UCSD-AML1 (cell line): Measurements from ENCODE around the gene CFAP210.
A peak's percentile ranks its signal among the peaks of the same experiment; 100 is the strongest.

ENCODE experiments used
- DNase-seq: peaks from one replicate; lab custom pipeline; 2025; ENCODE audit not compliant: unreplicated experiment; lab: John Stamatoyannopoulos, UW

Gene CFAP210, protein sequence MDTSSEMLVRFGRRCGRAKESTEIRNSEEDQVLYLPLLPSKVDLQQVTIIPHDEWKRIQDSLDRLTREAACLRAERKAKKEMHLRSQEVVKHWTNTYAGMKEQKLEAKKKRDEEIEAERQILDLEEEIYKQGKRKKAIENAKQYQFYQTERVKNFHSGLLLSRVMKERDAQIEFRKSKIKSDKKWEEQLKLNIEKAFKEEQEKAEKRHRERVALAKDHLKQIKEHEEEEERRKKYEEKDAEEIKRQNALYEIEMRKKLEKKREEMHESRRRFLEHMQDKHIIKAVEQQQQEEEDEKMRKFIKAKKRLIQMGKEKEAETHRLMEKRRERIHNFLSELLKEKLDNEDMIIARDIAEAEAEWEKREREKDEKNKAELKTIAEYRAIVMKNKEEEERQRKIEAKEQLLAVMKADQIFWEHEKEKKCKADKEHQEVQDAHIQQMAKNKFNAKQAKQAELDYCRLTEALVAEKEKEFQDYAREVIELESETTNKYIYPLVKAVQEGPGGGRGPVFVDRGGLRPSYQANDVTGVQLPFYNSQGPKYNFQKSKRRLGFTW

DNA sequence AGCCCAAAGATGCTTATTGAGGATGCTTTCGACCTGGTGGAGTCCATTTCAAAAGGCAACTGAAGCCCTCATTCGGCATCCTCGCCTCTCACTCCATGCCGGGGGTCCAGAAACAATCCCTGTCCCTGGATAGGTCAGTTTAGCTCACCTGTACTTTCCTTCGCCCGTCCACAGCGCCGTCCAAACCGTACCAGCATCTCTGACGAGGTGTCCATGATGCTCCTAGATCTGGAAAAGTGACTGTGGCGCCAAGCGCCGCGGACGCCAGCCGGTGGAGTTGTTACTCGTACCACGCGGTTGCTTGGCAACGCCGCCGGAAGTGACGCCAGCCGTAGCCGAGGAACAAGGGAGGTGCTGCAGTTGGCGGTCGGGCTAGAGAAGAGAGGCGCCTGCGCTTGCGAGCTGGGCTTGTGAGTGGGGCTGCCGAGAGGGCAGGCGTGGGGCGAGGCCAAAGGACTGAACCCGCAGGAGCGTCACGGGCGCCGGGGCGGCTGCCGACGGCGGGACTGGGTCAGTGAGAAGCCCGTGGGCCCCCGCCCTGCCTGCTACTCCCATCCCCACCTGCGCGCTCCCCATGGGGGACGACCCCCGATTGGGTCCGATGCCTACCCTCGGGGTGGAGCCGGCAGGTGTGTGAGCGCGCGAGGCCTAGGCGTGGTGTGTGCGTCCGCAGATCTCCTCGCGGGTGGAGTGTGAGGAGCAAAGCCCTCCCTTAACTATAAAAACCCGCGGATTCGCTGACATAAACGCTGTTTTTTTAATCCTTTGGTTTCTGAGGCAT, at the start of gene CFAP210, which contains the start of gene PHOSPHO2:
TSS of gene CFAP210 (minus strand) at position 293 of the 781 bp plus-strand sequence. CDS start at position 215, 78 bp downstream.
TSS of gene PHOSPHO2 (plus strand) at position 357 of the 781 bp plus-strand sequence. CDS start 6,503 bp downstream, outside the sequence.
- peak; percentile 96 for DNase-seq

DNA sequence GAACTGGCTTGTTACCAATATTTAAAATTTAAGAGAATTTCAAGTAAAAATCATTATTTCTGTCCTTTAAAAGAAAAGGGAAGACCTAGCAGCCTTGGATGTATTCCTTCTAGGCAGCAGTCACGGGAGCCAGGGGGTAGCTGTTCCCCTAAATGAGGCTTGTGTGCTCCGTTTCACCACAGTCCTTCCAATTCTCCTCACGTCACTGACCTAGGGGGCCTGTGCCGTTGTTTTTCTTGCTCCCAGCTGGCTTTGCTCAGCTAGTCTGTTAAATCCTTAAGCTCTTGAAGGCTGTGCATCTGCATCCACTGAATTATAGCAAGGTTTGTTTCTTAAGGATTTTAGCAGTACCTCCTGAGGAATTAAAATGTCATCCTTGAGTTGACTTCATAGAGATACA, 49.3 kb upstream of the CFAP210 start:
- no peak for DNase-seq

DNA sequence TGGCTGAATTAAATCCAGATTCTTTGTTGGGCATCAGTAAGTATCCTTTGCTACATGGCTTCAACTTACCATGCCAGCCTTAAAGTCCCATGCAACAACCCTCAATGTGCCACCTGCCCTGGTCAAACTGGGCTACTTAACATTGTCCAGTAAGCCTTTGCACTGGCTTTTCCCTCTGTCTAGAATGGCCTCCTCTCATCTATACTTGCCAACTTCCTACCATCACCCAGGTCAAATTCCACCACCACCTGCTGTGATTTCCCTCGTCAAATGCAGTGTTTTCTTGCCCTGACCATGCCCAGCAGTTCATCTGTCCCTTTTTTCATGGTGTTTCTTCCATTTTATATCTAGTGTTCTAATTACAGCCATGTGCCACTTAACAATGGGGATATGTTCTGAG, 45.1 kb upstream of the CFAP210 start:
- no peak for DNase-seq

DNA sequence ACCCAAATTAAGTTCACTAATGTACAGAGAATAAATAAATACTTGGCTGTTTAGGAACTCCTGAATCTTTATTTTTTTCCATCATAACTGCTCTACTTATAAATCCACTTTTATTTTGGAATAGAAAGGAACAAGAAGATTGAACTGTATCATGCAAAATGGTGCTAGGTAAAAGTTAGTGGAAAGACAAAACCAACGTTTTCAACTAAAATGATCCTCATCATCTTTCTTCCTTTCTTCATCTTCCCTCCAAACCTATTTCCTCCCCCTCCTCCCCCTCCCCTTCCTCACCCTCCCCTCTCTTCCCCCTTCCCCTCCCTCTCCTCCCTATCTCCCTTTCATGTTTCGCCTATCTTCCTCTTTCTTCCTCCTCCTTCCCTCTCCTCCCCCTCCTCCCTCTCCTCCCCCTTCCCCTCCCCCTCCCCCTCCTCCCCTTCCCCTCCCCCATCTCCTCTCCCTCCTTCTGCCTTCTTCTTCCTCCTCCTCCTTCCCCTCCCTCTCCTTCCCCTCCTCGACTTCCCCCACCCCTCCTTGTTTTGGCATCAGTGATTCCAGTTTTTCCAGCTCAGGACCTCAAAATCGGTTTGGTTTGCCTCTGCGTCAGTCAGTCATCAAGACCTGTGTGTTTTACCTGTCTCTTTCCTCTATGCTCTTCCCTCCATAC, 44.5 kb upstream of the CFAP210 start:
- no peak for DNase-seq

DNA sequence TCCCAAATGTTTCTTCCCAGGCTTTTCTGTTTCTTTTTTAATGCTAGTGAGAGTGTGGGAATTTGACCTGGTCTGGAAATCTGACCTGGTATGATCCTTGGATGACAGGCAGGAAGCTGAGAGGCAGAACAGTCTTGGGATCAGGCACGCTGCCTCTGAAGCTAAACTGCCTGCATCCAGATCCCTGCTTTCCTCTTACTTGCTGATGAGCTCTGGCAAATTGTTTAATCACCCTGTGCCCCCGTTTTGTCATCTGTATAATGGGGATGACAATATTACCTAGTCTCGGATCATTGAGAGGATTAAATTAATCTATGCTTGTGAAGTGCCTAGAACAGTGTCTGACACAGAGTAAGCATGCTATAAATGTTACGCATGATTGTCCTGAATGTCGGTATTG, 42.7 kb upstream of the CFAP210 start:
- no peak for DNase-seq

DNA sequence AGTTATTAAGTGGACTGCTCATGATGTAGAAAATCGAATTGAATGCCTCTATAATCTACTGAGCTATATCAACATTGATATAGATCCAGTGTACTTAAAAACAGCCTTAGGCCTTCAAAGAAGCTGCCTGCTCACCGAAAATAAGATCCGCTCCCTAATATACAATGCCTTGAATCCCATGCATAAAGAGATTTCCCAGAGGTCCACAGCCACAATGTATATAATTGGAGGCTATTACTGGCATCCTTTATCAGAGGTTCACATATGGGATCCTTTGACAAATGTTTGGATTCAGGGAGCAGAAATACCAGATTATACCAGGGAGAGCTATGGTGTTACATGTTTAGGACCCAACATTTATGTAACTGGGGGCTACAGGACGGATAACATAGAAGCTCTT, 41.4 kb upstream of the CFAP210 start:
- no peak for DNase-seq

DNA sequence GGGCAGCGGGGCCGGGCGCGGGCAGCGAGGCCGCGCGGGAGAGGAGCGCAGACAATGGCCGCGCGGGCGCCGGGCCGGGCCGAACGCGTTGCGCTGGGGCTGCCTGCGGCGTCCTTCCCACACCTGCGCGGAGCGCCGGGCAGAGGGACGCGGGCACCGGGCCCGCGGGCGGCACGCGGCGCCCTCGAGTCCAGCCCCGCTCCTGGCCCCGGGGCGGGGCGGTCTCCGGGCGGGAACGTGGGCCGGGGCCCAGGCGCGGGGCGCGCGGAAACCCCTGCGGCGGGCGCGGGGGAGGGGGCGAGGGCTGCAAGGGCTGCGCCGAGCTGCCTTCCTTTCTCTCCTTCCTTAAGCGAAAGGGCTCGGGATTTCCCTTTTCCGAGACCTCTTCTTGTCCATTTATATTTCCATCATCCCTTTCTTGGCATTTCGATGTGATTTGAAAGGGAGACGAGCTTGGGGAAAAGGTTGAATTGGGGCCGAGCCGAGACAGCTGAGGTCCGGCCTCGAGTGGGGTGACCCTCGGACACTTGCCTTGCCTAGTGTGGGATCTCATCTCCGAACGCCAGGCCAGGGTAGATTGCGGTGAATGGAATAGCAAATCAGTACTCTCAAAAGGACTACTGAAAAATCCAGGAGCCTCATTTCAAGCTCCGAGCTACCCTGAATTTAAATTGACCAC, 40.1 kb upstream of the CFAP210 start:
- peak; percentile 44 for DNase-seq

DNA sequence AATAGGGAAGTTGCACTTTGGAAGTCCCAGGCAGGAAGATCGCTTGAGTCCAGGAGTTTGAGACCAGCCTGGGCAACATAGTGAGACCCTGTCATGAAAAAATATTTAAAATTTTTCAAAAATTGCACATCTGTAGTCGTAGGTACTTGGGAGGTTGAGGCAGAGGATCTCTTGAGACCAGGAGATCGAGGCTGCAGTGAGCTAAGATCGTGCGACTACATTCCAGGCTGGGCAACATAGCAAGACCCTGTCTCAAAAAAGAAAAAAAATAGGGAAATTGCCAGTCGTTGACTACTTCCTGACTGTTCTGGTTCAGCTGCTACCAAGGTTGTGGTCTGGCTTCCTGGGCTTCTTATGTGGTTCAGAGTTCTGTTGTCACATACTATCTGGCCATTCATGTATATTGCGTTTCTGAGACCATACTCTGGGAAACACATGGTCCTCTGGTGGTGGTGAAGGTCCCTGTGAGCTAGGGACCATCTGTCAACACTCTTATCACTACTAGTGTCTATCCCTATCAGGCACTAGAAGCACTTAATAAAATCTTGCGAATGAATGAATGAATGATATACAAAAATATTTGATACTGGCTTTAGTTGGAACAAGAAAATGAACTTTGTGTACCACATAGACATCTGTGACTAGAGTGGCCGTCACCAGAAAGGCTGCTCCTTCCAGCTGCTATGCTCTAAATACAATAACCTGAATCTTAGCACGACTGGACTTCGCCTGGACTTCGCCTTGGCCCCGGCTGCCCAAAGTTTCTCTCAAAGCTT, 38.6 kb upstream of the CFAP210 start:
- DNase-seq, result peak; percentile 24

DNA sequence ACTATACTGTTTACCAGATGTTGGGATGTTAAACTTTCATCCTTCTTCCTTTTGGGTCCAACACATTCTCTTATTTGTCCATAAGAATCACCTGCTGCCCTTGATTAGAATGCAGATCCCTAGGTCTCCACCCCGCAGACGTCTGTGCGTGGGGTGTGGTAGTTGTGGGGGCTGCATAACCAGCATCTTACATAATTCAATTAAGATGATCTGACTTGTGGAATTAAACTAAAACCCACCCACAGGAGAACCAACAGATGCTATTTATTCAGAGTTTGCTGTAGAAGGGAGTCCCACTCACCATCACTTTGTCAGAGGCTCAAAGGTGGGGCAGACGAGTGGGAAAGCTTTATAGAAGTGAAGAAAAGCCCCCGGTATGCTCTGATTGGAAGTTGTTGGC, 37.9 kb upstream of the CFAP210 start:
- DNase-seq, result no peak

DNA sequence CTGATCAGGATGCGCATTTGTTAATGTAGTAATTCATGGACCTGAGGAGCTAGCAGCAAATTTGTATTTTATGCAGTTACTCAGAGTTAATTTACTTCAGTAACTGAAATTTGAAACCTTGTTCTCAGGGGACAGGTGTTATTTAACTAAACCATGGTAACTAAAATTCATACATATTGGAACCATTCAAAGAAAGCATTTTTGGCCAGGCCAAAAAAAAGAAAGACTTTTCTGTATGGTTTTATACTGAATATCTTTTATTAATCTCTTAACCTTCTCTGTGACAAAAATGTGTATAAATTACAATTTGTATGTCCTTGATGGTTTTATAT, 35.0 kb upstream of the CFAP210 start:
- no peak for DNase-seq

DNA sequence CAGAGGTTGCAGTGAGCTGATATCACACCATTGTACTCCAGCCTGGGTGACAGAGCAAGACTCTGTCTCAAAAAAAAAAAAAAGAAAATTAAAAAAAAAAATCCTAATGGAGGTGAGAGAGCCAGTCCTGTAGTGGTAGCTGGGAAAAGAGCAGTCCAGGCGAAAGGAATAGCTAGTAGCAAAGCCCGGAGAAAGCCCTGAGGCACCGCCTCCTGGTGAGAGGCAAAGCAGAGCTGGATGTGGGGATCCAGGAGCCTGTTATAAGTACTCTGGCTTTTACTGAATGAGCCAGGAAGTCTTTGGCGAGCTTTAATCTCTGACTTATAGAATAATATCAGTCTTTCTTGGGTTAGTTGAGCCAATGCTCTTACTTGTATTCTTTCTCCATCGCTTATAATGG, 32.9 kb upstream of the CFAP210 start:
- DNase-seq, result no peak

DNA sequence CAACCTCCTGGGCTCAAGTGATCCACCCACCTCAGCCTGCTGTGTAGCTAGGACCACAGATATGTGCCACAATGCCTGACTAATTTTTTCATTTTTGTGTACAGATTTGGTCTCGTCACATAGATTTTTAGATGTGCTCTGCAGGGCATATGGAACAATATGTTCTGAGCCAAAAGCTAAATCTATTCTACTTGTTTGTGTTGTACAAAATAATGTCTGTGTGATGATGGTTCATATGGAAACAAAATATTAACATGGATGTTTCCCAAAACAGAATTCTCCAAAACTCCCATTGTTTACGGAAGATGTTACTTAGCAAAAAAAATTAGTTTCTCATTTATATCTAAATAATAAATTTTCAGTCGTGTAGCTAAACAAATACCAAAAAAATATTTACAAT, 26.8 kb upstream of the CFAP210 start:
- DNase-seq, result no peak

DNA sequence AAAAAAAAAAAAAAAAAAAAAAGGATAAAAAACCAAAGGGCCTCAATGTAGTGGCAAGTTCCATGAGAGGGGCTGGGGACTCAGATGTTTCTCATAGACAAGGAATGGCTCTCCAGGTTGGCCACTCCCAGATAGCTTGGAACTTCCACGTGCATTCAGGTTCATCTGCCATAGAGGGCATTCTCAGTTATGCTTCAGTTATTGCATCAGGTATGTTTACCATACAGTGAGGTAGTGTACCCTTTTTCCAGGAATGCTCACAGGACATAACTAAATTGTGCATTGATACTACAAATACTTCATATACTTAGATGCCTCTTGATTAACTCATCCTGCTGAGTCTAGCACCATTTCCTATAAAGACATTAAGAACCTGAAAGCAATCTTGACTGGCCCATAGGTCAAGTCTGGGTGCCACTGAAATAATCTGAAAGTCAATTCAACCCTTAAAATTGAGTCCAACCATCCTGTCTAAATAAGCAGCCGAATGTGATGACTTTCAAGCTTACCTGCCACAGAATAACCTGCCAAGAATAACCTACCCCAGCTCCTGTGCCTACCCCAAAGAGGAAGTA, 24.8 kb upstream of the CFAP210 start:
- DNase-seq, result no peak

DNA sequence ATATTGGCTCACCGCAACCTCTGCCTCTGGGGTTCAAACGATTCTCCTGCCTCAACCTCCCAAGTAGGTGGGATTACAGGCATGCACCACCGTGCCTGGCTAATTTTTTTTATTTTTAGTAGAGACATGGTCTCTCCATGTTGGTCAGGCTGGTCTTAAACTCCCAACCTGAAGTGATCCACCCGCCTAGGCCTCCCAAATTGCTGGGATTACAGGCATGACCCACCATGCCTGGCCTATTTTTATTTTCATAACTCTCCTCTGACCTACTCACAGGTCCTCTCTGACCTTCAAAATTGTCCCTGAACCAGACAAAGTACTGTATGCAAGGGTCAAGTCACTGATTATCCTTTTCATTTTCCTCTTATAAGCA, 23.5 kb upstream of the CFAP210 start:
- no peak for DNase-seq

DNA sequence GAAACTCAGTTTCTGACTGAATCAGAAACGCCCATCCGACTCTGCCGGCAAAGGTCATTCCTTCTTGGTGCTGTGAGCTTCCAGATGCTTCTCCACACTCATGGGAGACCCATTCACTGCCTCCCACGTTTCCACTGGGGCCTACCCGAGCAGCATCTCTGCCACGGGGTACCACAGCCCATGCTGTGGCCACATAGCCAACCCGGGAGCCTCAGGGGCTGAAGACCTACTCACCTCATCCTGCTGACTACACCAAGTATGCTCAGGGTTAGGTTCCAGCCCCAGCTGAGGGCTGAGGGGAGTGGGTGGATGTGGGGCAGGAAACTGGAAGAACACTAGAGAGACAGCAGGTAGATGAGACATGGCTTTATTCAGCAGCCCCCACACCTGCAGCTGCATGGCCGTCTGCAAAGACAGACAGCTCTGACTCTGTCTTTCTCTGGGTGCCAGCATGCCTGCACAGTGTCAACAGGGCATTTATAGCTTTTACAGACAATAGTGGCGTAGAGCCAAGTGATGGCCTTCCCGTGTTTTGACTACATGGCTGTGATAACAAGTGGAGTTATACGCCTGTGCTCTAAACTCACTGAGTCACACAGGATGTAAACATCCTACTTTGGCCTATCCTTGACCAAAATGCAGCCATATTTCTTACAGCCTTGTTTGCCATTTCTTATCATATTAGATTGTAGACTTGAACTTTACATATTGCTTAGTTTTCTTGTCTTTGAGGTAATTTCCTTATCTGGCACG, 22.9 kb upstream of the CFAP210 start:
- no peak for DNase-seq

DNA sequence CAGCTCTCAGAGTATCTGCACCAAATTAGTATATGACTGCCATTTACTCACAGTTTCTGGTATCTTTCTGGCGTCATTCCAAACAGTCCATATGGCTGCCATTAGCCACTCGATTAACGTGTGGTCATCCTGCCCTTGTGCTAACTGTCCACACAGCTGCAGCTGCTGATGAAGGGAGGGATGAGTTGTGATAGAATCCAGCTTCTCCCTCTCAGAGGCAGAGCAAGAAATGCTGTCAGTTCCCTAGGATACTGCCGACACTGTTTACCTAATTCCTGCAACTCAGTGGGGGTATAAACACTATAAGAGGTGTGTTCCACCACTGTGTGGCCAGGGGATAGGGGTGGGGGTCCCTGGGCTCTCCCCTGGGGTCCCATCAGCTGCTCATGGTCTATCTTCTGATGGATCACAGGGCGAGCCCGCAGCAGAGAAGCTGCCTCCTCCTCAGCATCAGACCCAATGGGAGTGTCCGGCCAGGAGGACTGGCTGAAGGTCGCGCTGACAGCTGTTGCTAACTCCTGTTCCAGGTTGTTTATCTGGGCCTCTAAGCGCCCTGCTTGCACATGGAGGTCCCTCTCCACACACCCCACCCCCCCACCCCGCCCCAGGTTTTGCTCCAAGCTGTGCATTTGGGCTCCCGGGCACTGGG, 22.2 kb upstream of the CFAP210 start:
- DNase-seq, result no peak

DNA sequence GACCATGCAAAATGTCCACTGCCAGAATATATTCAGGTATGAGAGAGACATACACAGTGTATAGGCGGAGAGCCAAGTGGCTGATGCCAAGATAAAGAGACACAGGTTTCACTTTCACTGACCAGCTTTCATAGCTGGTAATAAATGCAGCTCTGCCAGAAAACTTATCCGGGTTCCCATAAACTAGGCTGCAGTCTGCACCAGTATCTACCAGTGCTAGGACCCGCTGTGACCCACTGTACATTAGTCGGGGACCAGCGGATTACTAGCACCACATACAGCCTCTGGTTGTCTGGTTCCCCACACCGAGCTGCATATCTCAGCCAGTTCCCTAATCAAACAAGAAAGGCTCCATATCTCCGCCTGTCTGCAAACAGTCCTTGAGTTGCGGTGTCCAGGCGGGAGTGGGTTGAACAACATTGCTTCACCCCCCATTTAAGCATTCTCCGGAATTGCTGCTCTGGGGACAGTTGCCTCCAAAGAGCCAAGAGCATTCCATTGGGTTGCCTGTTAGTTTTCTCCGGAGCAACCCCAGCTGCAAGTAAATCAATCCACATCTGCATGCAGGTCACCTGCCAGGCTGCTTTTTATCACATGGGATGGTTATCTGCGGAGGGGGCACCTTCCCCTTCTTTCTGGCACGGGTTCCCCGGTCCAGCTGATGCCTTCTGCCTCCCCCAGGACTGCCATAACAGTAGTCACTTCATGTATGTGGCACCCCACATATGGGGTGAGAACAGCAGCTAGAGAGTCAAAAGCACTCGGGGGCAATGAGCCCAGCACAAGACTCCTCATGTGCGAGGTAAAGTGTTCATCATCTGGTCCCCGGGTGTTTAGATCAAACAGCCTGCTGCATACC, 21.4 kb upstream of the CFAP210 start:
- no peak for DNase-seq

DNA sequence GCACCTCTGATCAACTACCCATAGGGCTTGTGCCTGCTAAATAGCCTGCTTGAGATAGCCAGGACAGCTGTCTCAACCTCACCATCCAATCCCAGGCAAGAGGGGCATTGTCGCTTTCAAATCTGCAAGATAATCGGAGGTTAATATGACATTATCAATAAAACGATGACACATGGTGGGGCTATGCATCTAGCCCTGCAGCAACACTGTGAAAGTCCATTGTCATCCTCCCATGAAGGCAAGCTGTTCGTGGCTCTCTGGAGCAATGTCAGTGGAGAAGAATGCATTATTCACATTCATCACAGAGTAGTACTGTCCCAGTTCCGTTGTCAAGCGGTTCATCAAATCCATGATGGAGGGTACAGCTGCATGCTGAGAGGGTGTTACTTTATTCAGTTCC, 20.5 kb upstream of the CFAP210 start:
- DNase-seq, result no peak
